OCI-LY1 (cell line): ENCODE data around the gene IGF2BP2.

Experiments
- H2AFZ ChIP-seq: fragments of 200-600 bp; sonication (generic), shearing (Covaris generic); 2 replicates; pipeline ENCODE4 v1.6.0; 2014; ENCODE audit warnings: antibody characterized with exemption, mild to moderate bottlenecking, low read length
- H3F3A ChIP-seq: fragments of 200-600 bp; sonication (generic), shearing (Covaris generic); 2 replicates; pipeline ENCODE4 v1.6.0; 2014; ENCODE audit warnings: mild to moderate bottlenecking, antibody characterized with exemption, low read length, moderate library complexity; ENCODE audit not compliant: insufficient read depth
- H3K27ac ChIP-seq: fragments of 200-600 bp; sonication (generic); 2 replicates; pipeline ENCODE4 v1.5.1; 2014; ENCODE audit warnings: low read length, mixed run types, mild to moderate bottlenecking, low read depth; ENCODE audit not compliant: poor library complexity, severe bottlenecking
- H3K27me3 ChIP-seq: fragments of 200-600 bp; sonication (generic); 2 replicates; pipeline ENCODE4 v1.6.0; 2014; ENCODE audit warnings: antibody characterized with exemption, mild to moderate bottlenecking, low read length, moderate library complexity; ENCODE audit not compliant: insufficient read depth
- H3K36me3 ChIP-seq: fragments of 200-600 bp; sonication (generic); 2 replicates; pipeline ENCODE4 v1.6.1; 2014; ENCODE audit warnings: mild to moderate bottlenecking, antibody characterized with exemption, low read length, moderate library complexity, mixed read lengths; ENCODE audit not compliant: insufficient read depth
- H3K4me1 ChIP-seq: fragments of 200-600 bp; sonication (generic); 2 replicates; pipeline ENCODE4 v1.5.1; 2014; ENCODE audit warnings: mild to moderate bottlenecking, low read length, moderate library complexity; ENCODE audit not compliant: insufficient read depth, severe bottlenecking
- H3K4me2 ChIP-seq: fragments of 200-600 bp; sonication (generic), shearing (Covaris generic); 2 replicates; pipeline ENCODE4 v1.6.1; 2014; ENCODE audit warnings: low read length
- H3K4me3 ChIP-seq: fragments of 200-600 bp; sonication (generic); 2 replicates; pipeline ENCODE4 v1.5.1; 2014; ENCODE audit warnings: low read length, low read depth, mild to moderate bottlenecking, mixed read lengths; ENCODE audit not compliant: poor library complexity, severe bottlenecking
- H3K79me2 ChIP-seq: fragments of 200-600 bp; shearing (Covaris generic); 2 replicates; pipeline ENCODE4 v1.6.1; 2016; ENCODE audit warnings: mixed run types, low read length, mixed read lengths; ENCODE audit not compliant: insufficient read depth
- H3K9ac ChIP-seq: fragments of 200-600 bp; sonication (generic), shearing (Covaris generic); 2 replicates; pipeline ENCODE4 v1.6.1; 2014; ENCODE audit warnings: mild to moderate bottlenecking, low read length, mixed read lengths
- H3K9me2 ChIP-seq: fragments of 200-600 bp; sonication (generic), shearing (Covaris generic); 2 replicates; pipeline ENCODE4 v1.6.1; 2014; ENCODE audit warnings: low read depth, mild to moderate bottlenecking, low read length, mixed read lengths
- H3K9me3 ChIP-seq: fragments of 200-600 bp; shearing (Covaris generic); 2 replicates; pipeline ENCODE4 v1.6.1; 2014; ENCODE audit warnings: low read length, mixed read lengths
- H4K20me1 ChIP-seq: fragments of 200-600 bp; sonication (generic), shearing (Covaris generic); 2 replicates; pipeline ENCODE4 v1.6.0; 2016; ENCODE audit warnings: mild to moderate bottlenecking, low read length; ENCODE audit not compliant: insufficient read depth
- CTCF ChIP-seq: fragments of 200-600 bp; sonication (generic), shearing (Covaris generic); IDR thresholded peaks from 2 replicates; pipeline ENCODE4 v1.5.1; 2017; ENCODE audit warnings: mild to moderate bottlenecking, antibody characterized with exemption, low read length, moderate library complexity, mixed read lengths
- EZH2 ChIP-seq: fragments of 200-600 bp; sonication (generic), shearing (Covaris generic); IDR thresholded peaks from 2 replicates; pipeline ENCODE4 v1.8.0; 2017; ENCODE audit warnings: borderline replicate concordance, mixed run types, mild to moderate bottlenecking, antibody characterized with exemption, low read length, moderate library complexity, mixed read lengths

Gene IGF2BP2

DNA sequence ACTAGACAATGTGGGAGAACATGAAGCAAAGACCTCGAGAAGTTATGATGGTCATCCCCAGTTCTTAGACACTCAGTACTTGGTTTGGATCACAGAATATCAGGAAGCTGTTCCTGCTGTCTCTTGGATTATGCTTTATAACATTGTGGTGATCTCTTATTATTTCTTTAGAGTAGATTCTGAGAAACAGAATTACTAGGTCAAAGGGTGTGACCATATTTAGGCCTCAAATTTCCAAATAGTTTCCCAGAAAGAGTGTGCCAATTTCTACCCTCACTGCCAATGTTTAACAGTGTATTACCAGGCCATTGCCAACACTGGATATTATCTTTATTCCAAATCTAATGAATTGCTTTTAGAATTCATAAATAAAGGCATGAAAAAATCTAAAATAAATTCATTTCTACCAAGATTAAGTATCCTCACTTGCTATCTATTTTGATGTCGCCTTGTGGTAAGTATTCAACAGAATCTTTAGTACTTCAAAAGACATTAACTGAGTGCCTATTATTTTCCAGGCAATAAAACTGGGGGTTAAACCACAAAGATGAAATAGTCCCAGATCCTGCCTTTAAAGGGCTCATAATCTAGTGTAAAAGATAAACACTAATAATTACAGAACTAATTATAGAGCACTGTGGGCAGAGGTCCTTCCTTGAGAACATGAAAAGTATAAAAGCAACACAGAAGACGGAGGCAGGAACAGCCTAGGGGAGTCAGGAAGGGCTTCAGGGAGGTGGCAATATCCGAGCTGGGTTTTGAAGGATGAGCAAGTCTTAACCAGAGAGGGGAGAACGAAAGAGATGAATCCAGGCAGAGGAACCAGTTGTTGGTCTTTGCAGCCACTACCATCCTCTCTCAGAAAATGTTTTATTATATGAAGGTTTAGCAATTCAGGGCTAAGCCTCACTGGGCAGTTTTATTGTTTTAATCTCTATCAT is 86.8 kb downstream of the IGF2BP2 start:
- H3K4me3 ChIP-seq: no peak overlapping the region
- H2AFZ ChIP-seq: no peak overlapping the region
- no peaks in the 10 kb centered on the region; the same call in 1 of the 2 replicates for H3K27me3 ChIP-seq
- H3K4me2 ChIP-seq: no peak overlapping the region
- H3K9me3 ChIP-seq: no peaks in the 10 kb centered on the region
- no peaks in the 10 kb centered on the region for H4K20me1 ChIP-seq
- no peaks in the 10 kb centered on the region for H3K36me3 ChIP-seq
- no peaks in the 10 kb centered on the region for H3K9me2 ChIP-seq
- no peak for TF ChIP-seq EZH2
- TF ChIP-seq CTCF: no peak
- no peaks in the 10 kb centered on the region for H3K79me2 ChIP-seq
- H3K9ac ChIP-seq: no peak overlapping the region
- no peaks in the 10 kb centered on the region for H3F3A ChIP-seq
- H3K4me1 ChIP-seq: no peaks in the 10 kb centered on the region
- no peak overlapping the region for H3K27ac ChIP-seq

- Histone ChIP-seq H3K9me2 (no peaks in the 10 kb centered on the region), H3K79me2 (no peaks in the 10 kb centered on the region), H3K27ac (no peak overlapping the region), H3K4me3 (no peak overlapping the region), H3K36me3 (no peaks in the 10 kb centered on the region), H3K9me3 (no peaks in the 10 kb centered on the region), H2AFZ (no peak overlapping the region), H3K4me1 (no peaks in the 10 kb centered on the region), H3K27me3 (no peaks in the 10 kb centered on the region), H4K20me1 (no peaks in the 10 kb centered on the region), H3F3A (no peaks in the 10 kb centered on the region), H3K4me2 (no peak overlapping the region), H3K9ac (no peak overlapping the region)
- TF ChIP-seq CTCF (no peak), EZH2 (no peak)
Observed at GRCh38 chr3:185737020-185737419, 87.8 kb downstream of the IGF2BP2 start.

GRCh38 chr3:185734725-185735096 is 90.1 kb downstream of the IGF2BP2 start:
- Histone ChIP-seq H3K9me2 (no peaks in the 10 kb centered on the region), H3K79me2 (no peaks in the 10 kb centered on the region), H3K27me3 (no peaks in the 10 kb centered on the region), H3K4me3 (no peak overlapping the region), H3K9me3 (no peaks in the 10 kb centered on the region), H3K4me2 (no peak overlapping the region), H3K27ac (no peak overlapping the region), H3K4me1 (no peaks in the 10 kb centered on the region), H3K36me3 (no peaks in the 10 kb centered on the region), H4K20me1 (no peaks in the 10 kb centered on the region), H2AFZ (no peak overlapping the region), H3K9ac (no peak overlapping the region), H3F3A (no peaks in the 10 kb centered on the region)
- TF ChIP-seq CTCF (no peak), EZH2 (no peak)
